ENCODE measurements around the gene NME9. TPM values are rescaled to one million over a fixed set of nuclear protein-coding genes. Genes with fewer than 3 reads are reported as not detected.

Gene NME9
- total and polyA plus RNA-seq, 2 of the 4 experiments (the other 2 are of a cell fraction) = not detected

- H3K27me3 ChIP-seq (ENCODE audit: control insufficient read depth, insufficient read depth, low read length) = peaks cover 7% of the 10 kb centered on the region
- H2BK20ac ChIP-seq (ENCODE audit: low read depth, low read length) = no peak overlapping the region
- no peak overlapping the region for H2BK5ac ChIP-seq (ENCODE audit: low read depth, low read length, poor library complexity, severe bottlenecking)
- no peak overlapping the region for H3K27ac ChIP-seq (ENCODE audit: insufficient read depth, low read length)
- no peak overlapping the region for H4K5ac ChIP-seq (ENCODE audit: low read depth, low read length)
- no peak for ATAC-seq (ENCODE audit: low read depth)
- DNase-seq = no peak
- H3K4me2 ChIP-seq (ENCODE audit: low read depth, low read length) = no peak overlapping the region
- POLR2A ChIA-PET (ENCODE audit: unreplicated experiment) = no interaction called here
- no CpG with 5 or more reads among the region's 1 CpG for WGBS, 2 experiments (ENCODE audit: extremely low coverage in 2 of 2, insufficient read length in 1 of 2)
- no peak overlapping the region for H3K56ac ChIP-seq (ENCODE audit: extremely low read depth, insufficient read depth, low read length)
- H3K4me3 ChIP-seq (ENCODE audit: insufficient read depth, low read depth, low read length) = no peak overlapping the region
- no TSS peak for BruUV-seq (replicated peaks)
- no peak overlapping the region for H3K18ac ChIP-seq (ENCODE audit: low read depth, low read length)
- no peak overlapping the region for H2BK120ac ChIP-seq (ENCODE audit: low read depth, low read length)
- in situ Hi-C loops (cut with MboI; ENCODE audit: low sequenced_read_pairs) = no loop called here
- intact Hi-C loops (cut with micrococcal nuclease) = loop anchor here (5.0 kb wide), 3 partner anchors 48 to 277 kb away; no protein-coding TSS in a partner anchor
- H3K14ac ChIP-seq (replicated peaks; ENCODE audit: low read depth, low read length) = no peak overlapping the region
- H3K9ac ChIP-seq (ENCODE audit: low read depth, low read length) = no peak overlapping the region
- H4K20me1 ChIP-seq (ENCODE audit: insufficient read depth, low read length) = no peaks in the 10 kb centered on the region
- no peak overlapping the region for H2BK15ac ChIP-seq (ENCODE audit: low read depth, low read length)
- no peak overlapping the region for H2AK5ac ChIP-seq (ENCODE audit: low read depth, low read length)
- no peaks in the 10 kb centered on the region for H3K9me3 ChIP-seq (ENCODE audit: control insufficient read depth, insufficient read depth, low read length)
- no peak overlapping the region for H2AK9ac ChIP-seq (replicated peaks; ENCODE audit: low read depth, low read length, poor library complexity)
- no peaks in the 10 kb centered on the region for H3K36me3 ChIP-seq (ENCODE audit: control insufficient read depth, insufficient read depth, low read length)
- H3K23ac ChIP-seq (ENCODE audit: low read depth, low read length) = no peak overlapping the region
- H4K91ac ChIP-seq (ENCODE audit: insufficient read depth, low read depth, low read length) = no peak overlapping the region
- H3K79me1 ChIP-seq (ENCODE audit: low read depth in 1 of 2, low read length in 2 of 2) = peaks cover 3 to 19% of the 10 kb centered on the region in 2 experiments; a peak in 2 of 4 replicates
- dilution Hi-C loops (cut with HindIII; ENCODE audit: low sequenced_read_pairs, unreplicated experiment) = no loop called here
- H3K4me1 ChIP-seq (ENCODE audit: control insufficient read depth, insufficient read depth, low read length) = peaks cover 4% of the 10 kb centered on the region
- TF ChIP-seq CHD1 (IDR thresholded peaks at IDR 0.05; ENCODE audit: low read depth, low read length) = no peak
- TF ChIP-seq ELK1 (IDR thresholded peaks at IDR 0.05; ENCODE audit: borderline replicate concordance, low read depth, low read length) = no peak
- no peak for TF ChIP-seq BHLHE40 (IDR thresholded peaks at IDR 0.05; ENCODE audit: low read depth, low read length)
- TF ChIP-seq MXI1 (IDR thresholded peaks at IDR 0.05; ENCODE audit: borderline replicate concordance, low read depth, low read length) = no peak
- TF ChIP-seq FOS (IDR thresholded peaks at IDR 0.05; ENCODE audit: low read depth, low read length) = no peak
- no peak for TF ChIP-seq MAFK (IDR thresholded peaks at IDR 0.05; ENCODE audit: low read depth, low read length)
- TF ChIP-seq RAD21 (IDR thresholded peaks at IDR 0.05; ENCODE audit: low read length) = no peak
- no peak for TF ChIP-seq RFX5 (IDR thresholded peaks at IDR 0.05; ENCODE audit: low read depth, low read length)
- no peak for TF ChIP-seq NFE2L2 (IDR thresholded peaks at IDR 0.05; ENCODE audit: low read depth, low read length)
- no peak for TF ChIP-seq USF2 (IDR thresholded peaks at IDR 0.05; ENCODE audit: low read depth, low read length)
- TF ChIP-seq SMC3 (IDR thresholded peaks at IDR 0.05; ENCODE audit: low read depth, low read length) = no peak
- TF ChIP-seq CEBPB (IDR thresholded peaks at IDR 0.05; ENCODE audit: low read depth, low read length) = no peak
- no peak for TF ChIP-seq MAZ (IDR thresholded peaks at IDR 0.05; ENCODE audit: borderline replicate concordance, low read depth, low read length)
- no peak for TF ChIP-seq RCOR1 (IDR thresholded peaks at IDR 0.05; ENCODE audit: insufficient replicate concordance, low read length)
- TF ChIP-seq POLR2A (IDR thresholded peaks at IDR 0.05; ENCODE audit: low read depth, low read length) = no peak
- no peak for TF ChIP-seq CTCF (conservative IDR thresholded peaks at IDR 0.05; ENCODE audit: low read depth, low read length)
- H3K9me1 ChIP-seq (ENCODE audit: insufficient read depth, low read length) = no peaks in the 10 kb centered on the region
- CTCF ChIA-PET = no interaction called here
- no peak overlapping the region for H3K4ac ChIP-seq (ENCODE audit: low read depth, low read length)
- H4K8ac ChIP-seq (ENCODE audit: low read depth in 2 of 2, low read length in 2 of 2) = no peak overlapping the region
- no peak overlapping the region for H2AFZ ChIP-seq (replicated peaks; ENCODE audit: low read length, poor library complexity)
Measured at GRCh38 chr3:138344754-138345153, 15.1 kb upstream of the NME9 start.

Data from IMR-90 (cell line).